ENCODE measurements around the gene CLEC4A. TPM values are rescaled to one million over a fixed set of nuclear protein-coding genes. Genes with fewer than 3 reads are reported as not detected.
"Not testable (repeated sequence)": the region's sequence is repeated elsewhere in the genome, so short reads cannot be mapped to it uniquely, and the experiment has no call there.

CLEC4A gene
- polyA plus RNA-seq, 3 donors from 2014 or later, result 1.6 to 15.4 (median 10.5) TPM

- H3K9me3 Mint-ChIP-seq, result no peaks in the 10 kb centered on the region
- H3K27ac Mint-ChIP-seq, result peak overlapping the region in 5 of 6 donors; percentile 15 to 87 (median 77)
- no peak for DNase-seq
- H3K36me3 Mint-ChIP-seq, result peaks cover 16 to 42% (median 26%) of the 10 kb centered on the region in 3 donors
- peaks cover 28 to 36% of the 10 kb centered on the region in 2 donors for H3K4me1 Mint-ChIP-seq
- H3K4me3 Mint-ChIP-seq, result no peak overlapping the region
- peaks cover 0 to 2% (median 0%) of the 10 kb centered on the region in 3 donors for H3K27me3 Mint-ChIP-seq (ENCODE audit: low read depth in 3 of 3)
Observed at GRCh38 chr12:8089716-8090115, 33.7 kb upstream of the CLEC4A start.

- no peak for DNase-seq
- Mint-ChIP-seq H3K4me1 (peaks cover 10 to 11% of the 10 kb centered on the region in 2 donors), H3K27ac (no peak overlapping the region), H3K4me3 (no peak overlapping the region), H3K36me3 (peaks cover 28 to 69% (median 36%) of the 10 kb centered on the region in 3 donors), H3K27me3 (ENCODE audit: low read depth in 3 of 3) (peaks cover 0 to 4% (median 0%) of the 10 kb centered on the region in 3 donors), H3K9me3 (no peaks in the 10 kb centered on the region)
Observed at GRCh38 chr12:8093291-8093690, 30.1 kb upstream of the CLEC4A start.

GRCh38 chr12:8096281-8096915 lies 27.0 kb upstream of the CLEC4A start:
- Mint-ChIP-seq H3K27ac (peak overlapping the region in 3 of 6 donors; percentile 10 to 56 (median 55)), H3K9me3 (no peaks in the 10 kb centered on the region), H3K36me3 (peaks cover 32 to 67% (median 39%) of the 10 kb centered on the region in 3 donors), H3K4me3 (no peak overlapping the region), H3K27me3 (ENCODE audit: low read depth in 3 of 3) (peaks cover 0 to 2% (median 0%) of the 10 kb centered on the region in 3 donors), H3K4me1 (peaks cover 1 to 6% of the 10 kb centered on the region in 2 donors)
- DNase-seq, result no peak

- no peak overlapping the region for H3K4me3 Mint-ChIP-seq
- H3K27me3 Mint-ChIP-seq (ENCODE audit: low read depth in 3 of 3), result peaks cover 0 to 2% (median 0%) of the 10 kb centered on the region in 3 donors
- peaks cover 1 to 6% of the 10 kb centered on the region in 2 donors for H3K4me1 Mint-ChIP-seq
- no peaks in the 10 kb centered on the region for H3K9me3 Mint-ChIP-seq
- H3K36me3 Mint-ChIP-seq, result peaks cover 12 to 47% (median 29%) of the 10 kb centered on the region in 3 donors
- H3K27ac Mint-ChIP-seq, result peak overlapping the region in 3 of 6 donors; percentile 9 to 49 (median 44)
- DNase-seq, result no peak
Observed at GRCh38 chr12:8099235-8099634, 24.2 kb upstream of the CLEC4A start.

GRCh38 chr12:8108808-8109398 lies 14.5 kb upstream of the CLEC4A start:
- Mint-ChIP-seq H3K36me3 (peaks cover 13 to 31% (median 29%) of the 10 kb centered on the region in 3 donors), H3K27me3 (ENCODE audit: low read depth in 3 of 3) (peaks cover 0 to 1% (median 0%) of the 10 kb centered on the region in 3 donors), H3K27ac (no peak overlapping the region), H3K9me3 (no peaks in the 10 kb centered on the region), H3K4me1 (peaks cover 1 to 7% of the 10 kb centered on the region in 2 donors), H3K4me3 (peak overlapping the region in 2 of 5 donors; percentile 2 to 36)
- DNase-seq, result peak; percentile 54 to 66 (median 59)

DNA sequence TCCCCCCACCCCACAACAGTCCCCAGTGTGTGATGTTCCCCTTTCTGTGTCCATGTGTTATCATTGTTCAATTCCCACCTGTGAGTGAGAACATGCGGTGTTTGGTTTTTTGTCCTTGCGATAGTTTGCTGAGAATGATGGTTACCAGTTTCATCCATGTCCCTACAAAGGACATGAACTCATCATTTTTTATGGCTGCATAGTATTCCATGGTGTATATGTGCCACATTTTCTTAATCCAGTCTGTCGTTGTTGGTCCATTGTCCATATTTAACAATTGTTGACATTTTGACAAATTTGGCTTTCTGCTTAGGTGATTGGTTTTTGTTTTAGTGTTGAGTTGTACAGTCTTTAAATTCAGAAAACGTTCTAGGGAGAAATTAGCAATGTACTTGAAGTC lies 10.3 kb upstream of the CLEC4A start:
- not testable (repeated sequence) for H3K27me3 Mint-ChIP-seq (ENCODE audit: low read depth in 3 of 3); DNase-seq; H3K4me1 Mint-ChIP-seq; H3K9me3 Mint-ChIP-seq; H3K27ac Mint-ChIP-seq; H3K4me3 Mint-ChIP-seq
- peaks cover 0 to 19% (median 17%) of the 10 kb centered on the region in 3 donors for H3K36me3 Mint-ChIP-seq

DNA sequence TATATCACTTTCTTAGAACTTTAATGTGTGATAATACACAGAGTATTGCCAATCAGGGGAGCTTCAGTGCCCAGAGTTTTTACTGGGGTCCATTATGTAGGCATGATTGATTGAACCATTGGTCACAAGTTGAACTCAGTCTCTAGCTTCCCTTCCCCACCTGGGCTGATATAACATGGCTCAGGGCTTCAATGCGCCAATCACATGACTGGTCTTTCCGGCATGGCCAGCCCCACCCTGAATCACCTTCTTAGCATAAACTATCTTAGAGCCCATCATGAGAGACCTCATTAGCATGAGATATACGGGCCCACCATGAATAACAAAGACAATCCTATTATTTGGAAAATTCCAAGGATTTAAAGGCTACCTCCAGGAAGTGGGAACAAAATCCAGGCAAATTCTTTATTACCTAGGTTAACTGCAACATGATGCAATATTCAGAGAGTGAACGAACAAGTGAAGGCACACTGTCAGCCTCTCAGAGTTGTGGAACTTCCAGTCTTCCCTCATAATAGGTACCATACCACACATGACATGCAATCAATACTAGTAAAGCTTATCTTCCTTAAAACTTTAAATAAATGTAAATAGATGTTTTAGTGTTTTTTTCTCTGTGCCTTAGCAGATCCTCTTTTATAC lies 3.2 kb upstream of the CLEC4A start:
- peaks cover 2 to 5% (median 3%) of the 10 kb centered on the region in 3 donors for H3K27me3 Mint-ChIP-seq (ENCODE audit: low read depth in 3 of 3)
- no peaks in the 10 kb centered on the region for H3K9me3 Mint-ChIP-seq
- no peaks in the 10 kb centered on the region for H3K4me1 Mint-ChIP-seq
- H3K36me3 Mint-ChIP-seq, result peaks cover 7 to 24% (median 10%) of the 10 kb centered on the region in 3 donors
- H3K27ac Mint-ChIP-seq, result no peak overlapping the region
- no peak overlapping the region for H3K4me3 Mint-ChIP-seq
- no peak for DNase-seq

DNA sequence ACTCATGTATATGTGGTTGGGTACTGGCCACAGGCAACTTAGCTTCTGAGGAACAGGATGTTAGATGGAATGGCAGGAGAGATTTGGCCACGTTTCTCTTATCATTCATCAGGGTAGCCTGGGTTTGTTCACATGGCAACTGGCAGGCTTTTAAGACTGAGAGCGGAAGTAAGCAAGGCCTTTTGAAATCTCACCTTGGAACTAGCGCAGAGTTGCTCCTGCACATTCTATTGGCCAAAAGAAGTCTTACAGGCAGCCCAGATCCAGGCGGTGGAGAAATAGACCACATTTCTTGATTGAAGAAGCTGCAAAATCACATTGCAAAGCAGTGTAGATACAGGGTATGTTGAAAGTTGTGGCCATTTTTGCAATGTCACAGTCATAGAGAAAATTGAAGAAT lies 3.7 kb downstream of the CLEC4A start:
- H3K9me3 Mint-ChIP-seq, result no peaks in the 10 kb centered on the region
- no peak overlapping the region for H3K4me3 Mint-ChIP-seq
- peaks cover 0 to 6% of the 10 kb centered on the region in 2 donors for H3K4me1 Mint-ChIP-seq
- peak in 1 of 3 donors; percentile 0 for DNase-seq
- no peak overlapping the region for H3K27ac Mint-ChIP-seq
- peaks cover 0 to 3% (median 3%) of the 10 kb centered on the region in 3 donors for H3K27me3 Mint-ChIP-seq (ENCODE audit: low read depth in 3 of 3)
- peaks cover 8 to 33% (median 10%) of the 10 kb centered on the region in 3 donors for H3K36me3 Mint-ChIP-seq

DNA sequence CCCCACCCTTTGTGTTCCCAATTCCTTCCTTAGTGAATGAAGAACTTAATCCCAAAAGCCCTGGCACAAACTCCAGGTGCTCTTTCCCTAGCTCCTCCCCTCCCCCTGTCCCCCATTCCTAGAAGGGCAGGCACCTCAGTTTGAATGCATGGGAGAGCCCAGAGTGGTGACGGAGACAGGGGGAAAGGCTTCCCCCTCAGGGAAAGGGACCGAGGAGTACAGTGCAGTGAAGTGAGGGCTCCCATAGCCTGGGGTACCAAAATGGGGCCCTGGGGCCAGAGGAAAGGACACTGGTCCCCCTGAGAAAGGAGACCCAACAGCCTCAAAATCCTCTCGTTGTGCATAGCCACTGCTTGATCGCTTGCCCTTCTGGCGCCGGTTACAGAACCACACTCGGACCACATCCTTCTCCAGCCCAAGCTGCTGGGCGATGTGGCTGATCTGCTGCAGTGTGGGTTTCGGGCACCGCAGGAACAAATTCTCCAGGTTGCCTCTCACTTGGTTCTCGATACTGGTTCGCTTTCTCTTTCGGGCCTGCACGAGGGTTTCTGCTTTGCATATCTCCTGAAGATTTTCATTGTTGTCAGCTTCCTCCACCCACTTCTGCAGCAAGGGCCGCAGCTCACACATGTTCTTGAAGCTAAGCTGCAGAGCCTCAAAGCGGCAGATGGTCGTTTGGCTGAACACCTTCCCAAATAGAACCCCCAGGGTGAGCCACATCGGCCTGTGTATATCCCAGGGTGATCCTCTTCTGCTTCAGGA lies 10.4 kb downstream of the CLEC4A start:
- H3K27me3 Mint-ChIP-seq (ENCODE audit: low read depth in 3 of 3); H3K4me3 Mint-ChIP-seq; H3K4me1 Mint-ChIP-seq; DNase-seq; H3K9me3 Mint-ChIP-seq; H3K27ac Mint-ChIP-seq: not testable (repeated sequence)
- peaks cover 17 to 39% (median 26%) of the 10 kb centered on the region in 3 donors for H3K36me3 Mint-ChIP-seq

DNA sequence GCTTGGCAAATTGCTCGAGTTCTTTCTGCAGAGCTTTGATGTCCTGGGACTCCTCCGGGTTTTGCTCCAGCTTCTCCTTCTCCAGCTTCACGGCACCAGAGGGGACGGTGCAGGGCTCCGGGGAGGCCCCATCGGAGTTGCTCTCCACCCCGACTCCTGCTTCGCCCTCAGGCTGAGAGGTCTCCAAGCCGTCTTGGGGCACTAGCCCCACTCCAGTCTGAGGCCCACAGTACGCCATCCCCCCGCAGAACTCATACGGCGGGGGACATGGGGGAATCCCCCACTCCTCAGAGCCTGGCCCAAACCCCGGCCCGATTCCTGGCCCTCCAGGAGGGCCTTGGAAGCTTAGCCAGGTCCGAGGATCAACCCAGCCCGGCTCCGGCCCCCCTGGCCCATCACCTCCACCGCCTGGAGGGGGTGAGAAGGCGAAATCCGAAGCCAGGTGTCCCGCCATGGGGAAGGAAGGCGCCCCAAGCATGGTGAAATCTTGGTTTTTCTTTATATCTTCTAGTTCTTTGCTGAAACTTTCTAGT lies 11.0 kb downstream of the CLEC4A start:
- not testable (repeated sequence) for H3K27me3 Mint-ChIP-seq (ENCODE audit: low read depth in 3 of 3); H3K4me3 Mint-ChIP-seq; H3K9me3 Mint-ChIP-seq; H3K4me1 Mint-ChIP-seq; DNase-seq; H3K27ac Mint-ChIP-seq
- peaks cover 21 to 37% (median 29%) of the 10 kb centered on the region in 3 donors for H3K36me3 Mint-ChIP-seq

- DNase-seq; H3K4me3 Mint-ChIP-seq; H3K27ac Mint-ChIP-seq; H3K27me3 Mint-ChIP-seq (ENCODE audit: low read depth in 3 of 3); H3K4me1 Mint-ChIP-seq: not testable (repeated sequence)
- Mint-ChIP-seq H3K36me3 (peaks cover 28 to 40% (median 39%) of the 10 kb centered on the region in 3 donors), H3K9me3 (peaks cover 0 to 14% (median 8%) of the 10 kb centered on the region in 6 donors)
Observed at GRCh38 chr12:8141647-8142046, 18.2 kb downstream of the CLEC4A start.

- no peak for DNase-seq
- H3K27me3 Mint-ChIP-seq (ENCODE audit: low read depth in 3 of 3), result peaks cover 3 to 9% (median 5%) of the 10 kb centered on the region in 3 donors
- H3K27ac Mint-ChIP-seq, result no peak overlapping the region
- no peak overlapping the region for H3K4me3 Mint-ChIP-seq
- no peaks in the 10 kb centered on the region for H3K4me1 Mint-ChIP-seq
- peaks cover 23 to 30% (median 28%) of the 10 kb centered on the region in 3 donors for H3K36me3 Mint-ChIP-seq
- H3K9me3 Mint-ChIP-seq, result peaks cover 0 to 14% (median 8%) of the 10 kb centered on the region in 6 donors
Observed at GRCh38 chr12:8143261-8143660, 19.8 kb downstream of the CLEC4A start.

DNA sequence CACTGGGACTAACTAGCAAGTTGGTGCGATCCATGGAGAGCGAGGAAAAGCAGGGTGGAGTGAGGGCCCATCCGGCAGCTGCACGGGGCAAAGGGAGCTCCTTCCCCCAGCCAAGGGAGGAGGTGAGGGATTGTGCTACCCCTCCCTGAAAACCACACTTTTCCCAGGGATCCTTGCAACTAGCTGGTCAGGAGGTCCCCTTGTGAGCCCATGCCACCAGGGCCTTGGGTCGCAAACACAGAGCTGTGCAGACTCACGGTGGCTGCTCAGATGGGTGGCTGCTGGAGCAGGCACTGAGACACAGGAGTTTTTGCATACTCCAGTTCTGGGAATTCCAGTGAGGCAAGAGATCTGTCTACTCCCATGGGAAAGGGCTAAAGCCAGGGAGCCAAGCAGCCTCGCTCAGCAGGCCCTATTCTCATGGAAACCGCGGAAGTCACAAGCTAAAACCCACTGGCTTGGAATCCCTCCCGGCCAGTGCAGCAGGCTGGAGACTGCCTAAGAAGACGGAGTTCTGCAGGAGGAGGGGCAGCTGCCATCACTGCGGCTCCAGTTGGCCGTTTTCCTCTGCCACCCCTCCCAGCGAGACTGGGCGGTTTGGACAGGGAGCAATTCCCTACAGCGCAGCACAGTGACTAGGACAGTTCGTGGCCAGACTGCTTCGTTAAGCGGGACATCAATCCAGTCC lies 22.5 kb downstream of the CLEC4A start:
- H3K27ac Mint-ChIP-seq, result no peak overlapping the region

More for the DNA sequence above, 22.5 kb downstream of the CLEC4A start:
- Mint-ChIP-seq H3K27me3 (ENCODE audit: low read depth in 3 of 3) (peaks cover 4 to 16% (median 4%) of the 10 kb centered on the region in 3 donors), H3K9me3 (peaks cover 0 to 14% (median 8%) of the 10 kb centered on the region in 6 donors), H3K4me3 (no peak overlapping the region), H3K36me3 (peaks cover 13 to 14% (median 14%) of the 10 kb centered on the region in 3 donors), H3K4me1 (no peaks in the 10 kb centered on the region)
- DNase-seq, result no peak

All from immature natural killer cell (primary cell).